Smooth muscle cell (in vitro differentiated cells): Measurements from ENCODE around the gene ARMC10. TPM values are rescaled to one million over a fixed set of nuclear protein-coding genes. Genes with fewer than 3 reads are reported as not detected.

ENCODE experiments used
- DNase-seq: peaks from one replicate; lab custom pipeline; 2025; ENCODE audit not compliant: unreplicated experiment; lab: John Stamatoyannopoulos, UW
- H2AFZ ChIP-seq: fragments of 200-600 bp; sonication (generic); 2 replicates; pipeline ENCODE4 v1.6.0; 2016; ENCODE audit warnings: antibody characterized with exemption, low read depth, mild to moderate bottlenecking
- H3F3A ChIP-seq: fragments of 200-600 bp; sonication (generic); 2 replicates; pipeline ENCODE4 v1.6.0; 2017; ENCODE audit warnings: antibody characterized with exemption, low read depth
- H3K27ac ChIP-seq: fragments of 200-600 bp; sonication (generic); 2 replicates; pipeline ENCODE4 v1.5.1; 2016; ENCODE audit warnings: low read depth, mild to moderate bottlenecking
- H3K27me3 ChIP-seq: fragments of 200-600 bp; sonication (generic); 2 replicates; pipeline ENCODE4 v1.6.1; 2016; ENCODE audit warnings: low read depth, mild to moderate bottlenecking
- H3K36me3 ChIP-seq: fragments of 200-600 bp; sonication (generic); 2 replicates; pipeline ENCODE4 v1.5.1; 2016; ENCODE audit warnings: low read depth
- H3K4me1 ChIP-seq: fragments of 200-600 bp; sonication (generic); 2 replicates; pipeline ENCODE4 v1.5.1; 2016; ENCODE audit warnings: low read depth
- H3K4me2 ChIP-seq: fragments of 200-600 bp; sonication (generic); 2 replicates; pipeline ENCODE4 v1.6.0; 2016; ENCODE audit warnings: mild to moderate bottlenecking
- H3K4me3 ChIP-seq: fragments of 200-600 bp; sonication (generic); 2 replicates; pipeline ENCODE4 v1.5.1; 2016; ENCODE audit warnings: mild to moderate bottlenecking
- H3K79me2 ChIP-seq: fragments of 200-600 bp; sonication (generic); 2 replicates; pipeline ENCODE4 v1.6.0; 2016; ENCODE audit warnings: low read depth, mild to moderate bottlenecking
- H3K9ac ChIP-seq: fragments of 200-600 bp; sonication (generic); 2 replicates; pipeline ENCODE4 v1.6.0; 2016; ENCODE audit warnings: low read depth
- H3K9me3 ChIP-seq: fragments of 200-600 bp; sonication (generic); replicated peaks from 2 replicates; pipeline ENCODE4 v1.5.1; 2016; ENCODE audit warnings: low read depth
- H4K20me1 ChIP-seq: fragments of 200-600 bp; sonication (generic); 2 replicates; pipeline ENCODE4 v1.6.0; 2016; ENCODE audit warnings: low read depth
- CTCF ChIP-seq: fragments of 200-600 bp; sonication (generic); IDR thresholded peaks from 2 replicates; pipeline ENCODE4 v1.5.1; 2017; ENCODE audit warnings: borderline replicate concordance, mild to moderate bottlenecking, antibody characterized with exemption; ENCODE audit not compliant: insufficient read depth, poor library complexity, severe bottlenecking
- WGBS: methylation state at CpG from one replicate; pipeline ENCODE4 v1.1.7; 2016; ENCODE audit warnings: low lambda C conversion rate; 5-methylcytosine and 5-hydroxymethylcytosine counted together
- polyA plus RNA-seq: library from polyadenylated mRNA; unstranded; fragments of >200 nt; fragmentation: Nextera tagmentation; extraction: Ambion mirVana; gene quantifications from 2 replicates; pipeline ENCODE4 v1.2.1, GENCODE V29; 2016
- total RNA-seq: library from RNA; depleted of rRNA; stranded (reverse); fragments of >200 nt; gene quantifications from 2 replicates; pipeline ENCODE4 v1.2.3, GENCODE V29; 2014

The ARMC10 gene
- total and polyA plus RNA-seq, 2 experiments from 2014 or later = 25.6 to 28.9 TPM

GRCh38 chr7:103059471-103059870 lies 15.5 kb upstream of the ARMC10 start:
- Histone ChIP-seq H3K4me1 (no peaks in the 10 kb centered on the region), H3K4me2 (no peak overlapping the region), H3K27ac (no peak overlapping the region), H3K9me3 (no peaks in the 10 kb centered on the region), H3K27me3 (no peaks in the 10 kb centered on the region), H3F3A (no peaks in the 10 kb centered on the region), H3K4me3 (no peak overlapping the region), H3K36me3 (no peaks in the 10 kb centered on the region), H3K9ac (no peak overlapping the region), H4K20me1 (no peaks in the 10 kb centered on the region), H3K79me2 (no peaks in the 10 kb centered on the region), H2AFZ (no peak overlapping the region)
- no peak for TF ChIP-seq CTCF
- no peak for DNase-seq
- WGBS = 90% methylated on average over 2 of the region's 2 CpGs

DNA sequence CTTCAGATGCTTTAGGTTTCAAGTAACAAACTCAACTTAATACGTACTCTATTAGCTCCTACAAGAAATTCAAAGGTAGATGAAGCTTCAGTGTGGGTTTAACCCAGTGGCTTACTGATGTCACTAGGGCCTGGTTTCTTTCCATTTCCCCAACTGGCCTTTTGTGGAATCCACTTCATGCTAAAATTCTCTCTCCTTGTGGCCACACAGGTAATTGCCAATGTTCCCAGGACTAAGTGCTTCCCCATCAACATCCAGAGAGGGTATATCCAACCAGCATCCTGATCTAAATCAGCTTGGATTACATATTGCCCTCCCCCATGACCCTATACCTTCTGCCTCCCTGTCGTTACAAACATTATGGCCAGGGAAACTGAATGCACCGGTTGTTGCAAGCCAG lies 11.0 kb upstream of the ARMC10 start:
- Histone ChIP-seq H3K36me3 (no peaks in the 10 kb centered on the region), H2AFZ (no peak overlapping the region), H3K27ac (no peak overlapping the region), H4K20me1 (no peaks in the 10 kb centered on the region), H3K4me1 (no peaks in the 10 kb centered on the region), H3K9ac (no peak overlapping the region), H3F3A (no peaks in the 10 kb centered on the region), H3K27me3 (no peaks in the 10 kb centered on the region), H3K4me3 (no peak overlapping the region), H3K79me2 (no peaks in the 10 kb centered on the region), H3K4me2 (no peak overlapping the region), H3K9me3 (no peaks in the 10 kb centered on the region)
- no peak for TF ChIP-seq CTCF
- 92% methylated on average over 3 of the region's 3 CpGs for WGBS
- no peak for DNase-seq

- no peak for DNase-seq
- no peaks in the 10 kb centered on the region for H3K9me3 ChIP-seq
- no peaks in the 10 kb centered on the region for H3K27me3 ChIP-seq
- H3K9ac ChIP-seq = no peak overlapping the region
- H3K79me2 ChIP-seq = no peaks in the 10 kb centered on the region
- H3K36me3 ChIP-seq = no peaks in the 10 kb centered on the region
- H4K20me1 ChIP-seq = no peaks in the 10 kb centered on the region
- H2AFZ ChIP-seq = no peak overlapping the region
- H3F3A ChIP-seq = no peaks in the 10 kb centered on the region
- H3K4me2 ChIP-seq = no peak overlapping the region
- TF ChIP-seq CTCF = peak; percentile 47
- no peak overlapping the region for H3K4me3 ChIP-seq
- WGBS = 8% methylated on average over 1 of the region's 1 CpG
- H3K27ac ChIP-seq = no peak overlapping the region
- no peaks in the 10 kb centered on the region for H3K4me1 ChIP-seq
These were observed 9.3 kb upstream of the ARMC10 start for GRCh38 chr7:103065667-103066066.
